ENCODE measurements around the gene MFSD6.

The MFSD6 gene

GRCh38 chr2:190382851-190383250 is 25.3 kb upstream of the MFSD6 start:
- H3K27ac ChIP-seq, result no peak overlapping the region
- no peaks in the 10 kb centered on the region for H3K27me3 ChIP-seq
- TF ChIP-seq CTCF (IDR thresholded peaks at IDR 0.05), result no peak

GRCh38 chr2:190387422-190387821 is 20.7 kb upstream of the MFSD6 start:
- no peaks in the 10 kb centered on the region for H3K9me3 ChIP-seq
- peaks cover 6% of the 10 kb centered on the region for H3K27me3 ChIP-seq
- H3K4me1 ChIP-seq (ENCODE audit: control insufficient read depth in 1 of 2, insufficient read depth in 1 of 2, low read depth in 1 of 2, low read length in 1 of 2), result no peaks in the 10 kb centered on the region
- no peak overlapping the region for H3K27ac ChIP-seq
- H3K4me3 ChIP-seq (ENCODE audit: low read depth in 1 of 2, low read length in 1 of 2), result no peak overlapping the region
- no peaks in the 10 kb centered on the region for H3K36me3 ChIP-seq
- TF ChIP-seq CTCF (IDR thresholded peaks at IDR 0.05), result no peak

More at GRCh38 chr2:190382851-190383250, 25.3 kb upstream of the MFSD6 start:
- H3K4me3 ChIP-seq (ENCODE audit: low read depth in 1 of 2, low read length in 1 of 2), result no peak overlapping the region
- H3K9me3 ChIP-seq, result no peaks in the 10 kb centered on the region
- H3K4me1 ChIP-seq (ENCODE audit: control insufficient read depth in 1 of 2, insufficient read depth in 1 of 2, low read depth in 1 of 2, low read length in 1 of 2), result no peaks in the 10 kb centered on the region
- no peaks in the 10 kb centered on the region for H3K36me3 ChIP-seq

- H3K4me3 ChIP-seq (ENCODE audit: low read depth in 1 of 2, low read length in 1 of 2), result no peak overlapping the region
- no peak overlapping the region for H3K27ac ChIP-seq
- H3K36me3 ChIP-seq, result no peaks in the 10 kb centered on the region
- TF ChIP-seq CTCF (IDR thresholded peaks at IDR 0.05), result no peak
- H3K4me1 ChIP-seq (ENCODE audit: control insufficient read depth in 1 of 2, insufficient read depth in 1 of 2, low read depth in 1 of 2, low read length in 1 of 2), result no peaks in the 10 kb centered on the region
- H3K9me3 ChIP-seq, result no peaks in the 10 kb centered on the region
- peaks cover 23% of the 10 kb centered on the region for H3K27me3 ChIP-seq
These were observed 11.9 kb upstream of the MFSD6 start for GRCh38 chr2:190396271-190396670.

GRCh38 chr2:190402986-190403603 is 5.1 kb upstream of the MFSD6 start:
- no peak for TF ChIP-seq CTCF (IDR thresholded peaks at IDR 0.05)
- Histone ChIP-seq H3K27ac (no peak overlapping the region), H3K27me3 (peaks cover 53% of the 10 kb centered on the region), H3K4me1 (ENCODE audit: control insufficient read depth in 1 of 2, insufficient read depth in 1 of 2, low read depth in 1 of 2, low read length in 1 of 2) (peaks cover 8 to 10% of the 10 kb centered on the region in 2 experiments), H3K9me3 (no peaks in the 10 kb centered on the region), H3K4me3 (ENCODE audit: low read depth in 1 of 2, low read length in 1 of 2) (no peak overlapping the region), H3K36me3 (no peaks in the 10 kb centered on the region)

GRCh38 chr2:190404487-190404886 is 3.7 kb upstream of the MFSD6 start:
- TF ChIP-seq CTCF (IDR thresholded peaks at IDR 0.05), result no peak
- Histone ChIP-seq H3K4me1 (ENCODE audit: control insufficient read depth in 1 of 2, insufficient read depth in 1 of 2, low read depth in 1 of 2, low read length in 1 of 2) (peaks cover 17 to 19% of the 10 kb centered on the region in 2 experiments), H3K9me3 (no peaks in the 10 kb centered on the region), H3K36me3 (no peaks in the 10 kb centered on the region), H3K27me3 (peaks cover 60% of the 10 kb centered on the region), H3K27ac (no peak overlapping the region), H3K4me3 (ENCODE audit: low read depth in 1 of 2, low read length in 1 of 2) (no peak overlapping the region)

All from neutrophil (primary cell).